ENCODE measurements around the gene ABHD15.

- TF ChIP-seq TOX (CRISPR knock-in tag; IDR thresholded peaks at IDR 0.05; ENCODE audit: borderline replicate concordance), result no peak
- no peak for TF ChIP-seq OSR1 (CRISPR knock-in tag; IDR thresholded peaks at IDR 0.05)
- no peak for TF ChIP-seq BACH2 (CRISPR knock-in tag; IDR thresholded peaks at IDR 0.05; ENCODE audit: borderline replicate concordance)
- TF ChIP-seq, protein P1, sequence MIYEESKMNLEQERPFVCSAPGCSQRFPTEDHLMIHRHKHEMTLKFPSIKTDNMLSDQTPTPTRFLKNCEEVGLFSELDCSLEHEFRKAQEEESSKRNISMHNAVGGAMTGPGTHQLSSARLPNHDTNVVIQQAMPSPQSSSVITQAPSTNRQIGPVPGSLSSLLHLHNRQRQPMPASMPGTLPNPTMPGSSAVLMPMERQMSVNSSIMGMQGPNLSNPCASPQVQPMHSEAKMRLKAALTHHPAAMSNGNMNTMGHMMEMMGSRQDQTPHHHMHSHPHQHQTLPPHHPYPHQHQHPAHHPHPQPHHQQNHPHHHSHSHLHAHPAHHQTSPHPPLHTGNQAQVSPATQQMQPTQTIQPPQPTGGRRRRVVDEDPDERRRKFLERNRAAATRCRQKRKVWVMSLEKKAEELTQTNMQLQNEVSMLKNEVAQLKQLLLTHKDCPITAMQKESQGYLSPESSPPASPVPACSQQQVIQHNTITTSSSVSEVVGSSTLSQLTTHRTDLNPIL (CRISPR knock-in tag; IDR thresholded peaks at IDR 0.05; ENCODE audit: low read depth), result no peak
These were observed 21.3 kb upstream of the ABHD15 start for GRCh38 chr17:29588017-29588561.

Data from SK-N-SH treated with all-trans-retinoic acid at 6 μM for 48 hours (cell line).